ENCODE data around the gene TEKT2.

DNA sequence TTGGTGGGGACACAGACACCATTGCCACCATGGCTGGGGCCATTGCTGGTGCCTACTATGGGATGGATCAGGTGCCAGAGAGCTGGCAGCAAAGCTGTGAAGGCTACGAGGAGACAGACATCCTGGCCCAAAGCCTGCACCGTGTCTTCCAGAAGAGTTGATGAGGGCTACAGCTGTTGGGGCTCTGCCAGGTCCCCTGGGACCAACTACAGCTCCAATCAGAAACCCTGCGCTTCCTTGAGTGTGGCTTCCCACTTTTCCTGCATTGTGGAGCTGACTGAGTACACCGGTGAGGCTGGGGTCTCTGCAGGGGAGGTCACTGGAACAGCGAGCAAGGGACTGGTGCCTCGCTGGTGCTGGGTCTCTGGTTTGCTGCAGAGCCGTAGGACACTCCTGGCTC lies 9.3 kb downstream of the TEKT2 start:
- TF ChIP-seq, protein P1, sequence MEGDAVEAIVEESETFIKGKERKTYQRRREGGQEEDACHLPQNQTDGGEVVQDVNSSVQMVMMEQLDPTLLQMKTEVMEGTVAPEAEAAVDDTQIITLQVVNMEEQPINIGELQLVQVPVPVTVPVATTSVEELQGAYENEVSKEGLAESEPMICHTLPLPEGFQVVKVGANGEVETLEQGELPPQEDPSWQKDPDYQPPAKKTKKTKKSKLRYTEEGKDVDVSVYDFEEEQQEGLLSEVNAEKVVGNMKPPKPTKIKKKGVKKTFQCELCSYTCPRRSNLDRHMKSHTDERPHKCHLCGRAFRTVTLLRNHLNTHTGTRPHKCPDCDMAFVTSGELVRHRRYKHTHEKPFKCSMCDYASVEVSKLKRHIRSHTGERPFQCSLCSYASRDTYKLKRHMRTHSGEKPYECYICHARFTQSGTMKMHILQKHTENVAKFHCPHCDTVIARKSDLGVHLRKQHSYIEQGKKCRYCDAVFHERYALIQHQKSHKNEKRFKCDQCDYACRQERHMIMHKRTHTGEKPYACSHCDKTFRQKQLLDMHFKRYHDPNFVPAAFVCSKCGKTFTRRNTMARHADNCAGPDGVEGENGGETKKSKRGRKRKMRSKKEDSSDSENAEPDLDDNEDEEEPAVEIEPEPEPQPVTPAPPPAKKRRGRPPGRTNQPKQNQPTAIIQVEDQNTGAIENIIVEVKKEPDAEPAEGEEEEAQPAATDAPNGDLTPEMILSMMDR (IDR thresholded peaks at IDR 0.05), result no peak
- no peak for TF ChIP-seq POLR2A (IDR thresholded peaks at IDR 0.05)
- TF ChIP-seq EP300 (IDR thresholded peaks at IDR 0.05), result no peak
